Esophagus squamous epithelium (tissue), 4 donors: ENCODE measurements around the gene CDH8.

Experiments used
- POLR2A ChIP-seq, 4 donors: fragments of 450-650 bp; IDR thresholded peaks; one replicate each; pipeline ENCODE4 v1.6.1; 2017; ENCODE audit warnings: antibody characterized with exemption in 4 of 4, mild to moderate bottlenecking in 4 of 4, moderate library complexity in 3 of 4
- TF ChIP-seq, protein P1 (sequence below), 6 experiments: fragments of 450-650 bp in 4 of 6; fragments of 200-600 bp in 2 of 6; sonication (generic) in 2 of 6; IDR thresholded peaks; one replicate each; pipeline ENCODE4 v1.5.1; 2016 to 2019; ENCODE audit warnings: antibody characterized with exemption in 6 of 6, mild to moderate bottlenecking in 4 of 6, moderate library complexity in 4 of 6

DNA sequence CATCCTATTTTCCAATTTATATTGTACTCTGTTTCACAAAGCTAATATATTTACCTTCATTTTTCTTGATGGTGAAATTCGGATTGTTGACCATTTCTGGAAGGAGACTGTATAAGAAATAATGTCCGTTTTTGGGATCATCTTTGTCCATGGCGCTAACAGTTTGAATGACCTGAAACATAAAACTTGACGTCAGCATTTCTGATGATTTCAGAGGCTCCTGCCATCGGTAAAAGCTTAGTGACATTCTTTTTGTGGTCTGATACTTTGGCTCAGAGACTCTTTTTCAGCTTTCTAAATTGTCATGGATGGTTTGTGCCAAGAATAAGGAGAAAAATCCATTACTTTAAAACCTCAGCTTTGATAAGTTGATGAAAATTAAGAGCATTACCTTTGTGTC lies 322.5 kb downstream of the CDH8 start:
- TF ChIP-seq, protein P1, sequence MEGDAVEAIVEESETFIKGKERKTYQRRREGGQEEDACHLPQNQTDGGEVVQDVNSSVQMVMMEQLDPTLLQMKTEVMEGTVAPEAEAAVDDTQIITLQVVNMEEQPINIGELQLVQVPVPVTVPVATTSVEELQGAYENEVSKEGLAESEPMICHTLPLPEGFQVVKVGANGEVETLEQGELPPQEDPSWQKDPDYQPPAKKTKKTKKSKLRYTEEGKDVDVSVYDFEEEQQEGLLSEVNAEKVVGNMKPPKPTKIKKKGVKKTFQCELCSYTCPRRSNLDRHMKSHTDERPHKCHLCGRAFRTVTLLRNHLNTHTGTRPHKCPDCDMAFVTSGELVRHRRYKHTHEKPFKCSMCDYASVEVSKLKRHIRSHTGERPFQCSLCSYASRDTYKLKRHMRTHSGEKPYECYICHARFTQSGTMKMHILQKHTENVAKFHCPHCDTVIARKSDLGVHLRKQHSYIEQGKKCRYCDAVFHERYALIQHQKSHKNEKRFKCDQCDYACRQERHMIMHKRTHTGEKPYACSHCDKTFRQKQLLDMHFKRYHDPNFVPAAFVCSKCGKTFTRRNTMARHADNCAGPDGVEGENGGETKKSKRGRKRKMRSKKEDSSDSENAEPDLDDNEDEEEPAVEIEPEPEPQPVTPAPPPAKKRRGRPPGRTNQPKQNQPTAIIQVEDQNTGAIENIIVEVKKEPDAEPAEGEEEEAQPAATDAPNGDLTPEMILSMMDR (IDR thresholded peaks at IDR 0.05), result no peak
- no peak for TF ChIP-seq POLR2A (IDR thresholded peaks at IDR 0.05)
